Testis (tissue), 3 donors: ENCODE measurements around the gene CHST9. TPM values are rescaled to one million over a fixed set of nuclear protein-coding genes. Genes with fewer than 3 reads are reported as not detected.
A peak's percentile ranks its signal among the peaks of the same experiment; 100 is the strongest.

Source experiments
- DNase-seq: peaks from one replicate; pipeline ENCODE4 v3.0.0-alpha.2; 2019
- H3K27ac ChIP-seq, 2 donors: fragments of 200-600 bp; sonication (generic); one replicate each; pipeline ENCODE4 v1.5.1; 2019
- H3K27me3 ChIP-seq: fragments of 200-600 bp; sonication (generic); one replicate; pipeline ENCODE4 v1.5.1; 2019
- H3K36me3 ChIP-seq: fragments of 200-600 bp; sonication (generic); one replicate; pipeline ENCODE4 v1.5.1; 2017; ENCODE audit warnings: low read depth; ENCODE audit errors: missing control alignments
- H3K4me1 ChIP-seq: fragments of 200-600 bp; sonication (generic); one replicate; pipeline ENCODE4 v1.5.1; 2019
- H3K4me3 ChIP-seq, 2 donors: fragments of 200-600 bp; sonication (generic); one replicate each; pipeline ENCODE4 v1.5.1; 2017 to 2019
- H3K9me3 ChIP-seq: fragments of 200-600 bp; sonication (generic); one replicate; pipeline ENCODE4 v1.5.1; 2017
- POLR2A ChIP-seq: fragments of 450-650 bp; IDR thresholded peaks from one replicate; pipeline ENCODE4 v1.6.1; 2017; ENCODE audit warnings: antibody characterized with exemption, mild to moderate bottlenecking, moderate library complexity
- WGBS, 2 donors: methylation state at CpG; one replicate each; pipeline ENCODE4 v1.1.5; 2018; 5-methylcytosine and 5-hydroxymethylcytosine counted together
- intact Hi-C: fragments of 100-400 bp; cut with DNase I; formaldehyde crosslinking; loops from one replicate; pipeline ENCODE4 v1.15.1; 2023; ENCODE audit warnings: low total_unique reads
- polyA plus RNA-seq: library from polyadenylated mRNA; stranded (reverse); fragments of 350-450 nt; fragmentation: Illumina TruSeq; extraction: RNeasy Lipid Tissue Mini Kit (QIAGEN cat#74804); gene quantifications from one replicate; pipeline ENCODE4 v1.2.3, GENCODE V29; 2014; ENCODE audit warnings: low read depth, low replicate concordance; ENCODE audit not compliant: insufficient read depth
- total RNA-seq, 2 donors: library from RNA; depleted of rRNA; stranded (reverse); fragments of >200 nt; gene quantifications; one replicate each; pipeline ENCODE4 v1.2.3, GENCODE V29; 2016
- TF ChIP-seq, protein P1 (sequence below), 3 experiments: fragments of 450-650 bp in 2 of 3; fragments of 200-600 bp in 1 of 3; sonication (generic) in 1 of 3; IDR thresholded peaks; one replicate each; pipeline ENCODE4 v1.5.1; 2016 to 2019; ENCODE audit warnings: antibody characterized with exemption in 3 of 3, mild to moderate bottlenecking in 2 of 3, moderate library complexity in 1 of 3

The CHST9 gene
- total and polyA plus RNA-seq, 3 donors from 2014 or later = 9.6 to 25.5 (median 20.9) TPM

DNA sequence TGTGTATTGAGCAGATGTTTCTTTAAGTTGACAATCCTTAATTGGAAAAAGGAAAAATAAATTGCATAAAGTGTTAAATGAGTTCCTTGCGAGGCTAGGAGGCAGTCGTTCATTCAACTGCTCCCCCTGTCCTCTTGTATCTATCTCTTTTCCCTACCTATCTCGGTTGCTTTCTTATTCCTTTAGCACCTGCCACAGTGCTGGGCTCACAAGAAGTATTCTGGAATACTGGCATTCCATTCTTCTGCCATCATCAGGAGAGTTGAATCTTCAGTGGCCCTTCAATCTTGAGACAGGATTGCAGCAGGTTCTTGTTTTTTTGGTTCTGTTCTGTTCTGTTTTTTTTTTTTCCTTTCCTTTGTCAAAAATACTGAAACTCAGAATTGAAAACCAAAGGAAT lies 176.5 kb downstream of the CHST9 start:
- no peak overlapping the region for H3K27ac ChIP-seq
- H3K36me3 ChIP-seq = no peaks in the 10 kb centered on the region
- intact Hi-C loops = no loop called here
- H3K27me3 ChIP-seq = no peaks in the 10 kb centered on the region
- H3K4me1 ChIP-seq = peaks cover 7% of the 10 kb centered on the region
- H3K9me3 ChIP-seq = no peaks in the 10 kb centered on the region
- TF ChIP-seq POLR2A = no peak
- TF ChIP-seq, protein P1, sequence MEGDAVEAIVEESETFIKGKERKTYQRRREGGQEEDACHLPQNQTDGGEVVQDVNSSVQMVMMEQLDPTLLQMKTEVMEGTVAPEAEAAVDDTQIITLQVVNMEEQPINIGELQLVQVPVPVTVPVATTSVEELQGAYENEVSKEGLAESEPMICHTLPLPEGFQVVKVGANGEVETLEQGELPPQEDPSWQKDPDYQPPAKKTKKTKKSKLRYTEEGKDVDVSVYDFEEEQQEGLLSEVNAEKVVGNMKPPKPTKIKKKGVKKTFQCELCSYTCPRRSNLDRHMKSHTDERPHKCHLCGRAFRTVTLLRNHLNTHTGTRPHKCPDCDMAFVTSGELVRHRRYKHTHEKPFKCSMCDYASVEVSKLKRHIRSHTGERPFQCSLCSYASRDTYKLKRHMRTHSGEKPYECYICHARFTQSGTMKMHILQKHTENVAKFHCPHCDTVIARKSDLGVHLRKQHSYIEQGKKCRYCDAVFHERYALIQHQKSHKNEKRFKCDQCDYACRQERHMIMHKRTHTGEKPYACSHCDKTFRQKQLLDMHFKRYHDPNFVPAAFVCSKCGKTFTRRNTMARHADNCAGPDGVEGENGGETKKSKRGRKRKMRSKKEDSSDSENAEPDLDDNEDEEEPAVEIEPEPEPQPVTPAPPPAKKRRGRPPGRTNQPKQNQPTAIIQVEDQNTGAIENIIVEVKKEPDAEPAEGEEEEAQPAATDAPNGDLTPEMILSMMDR (IDR thresholded peaks at IDR 0.05) = no peak
- 61 to 62% methylated on average over 3 of the region's 3 CpGs for WGBS, 2 donors
- no peak overlapping the region for H3K4me3 ChIP-seq
- no peak for DNase-seq

DNA sequence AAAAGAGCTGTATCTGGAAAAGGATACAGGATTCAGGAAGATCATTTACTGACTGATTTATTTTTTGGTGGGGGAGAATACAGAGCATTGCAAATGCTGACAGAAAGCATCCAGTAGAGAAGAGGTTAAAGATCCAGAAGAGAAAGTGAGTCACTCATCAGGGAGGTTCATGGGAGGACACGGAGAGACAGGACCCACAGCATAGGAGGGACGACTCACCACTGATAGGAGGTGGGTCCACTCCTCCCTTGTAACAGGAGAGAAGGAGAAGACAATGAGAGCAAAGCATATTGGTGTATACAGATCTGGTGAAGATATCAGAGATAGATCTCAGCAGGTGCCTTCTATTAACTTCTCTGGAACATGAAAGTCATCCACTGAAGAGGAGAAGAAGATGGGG lies 177.2 kb downstream of the CHST9 start:
- no peaks in the 10 kb centered on the region for H3K27me3 ChIP-seq
- no peak overlapping the region for H3K4me3 ChIP-seq
- H3K36me3 ChIP-seq = no peaks in the 10 kb centered on the region
- TF ChIP-seq, protein P1 (IDR thresholded peaks at IDR 0.05) = no peak
- TF ChIP-seq POLR2A = no peak
- H3K4me1 ChIP-seq = peaks cover 7% of the 10 kb centered on the region
- no peak overlapping the region for H3K27ac ChIP-seq
- no peak for DNase-seq
- WGBS, 2 donors = 23 to 25% methylated on average over 2 of the region's 2 CpGs
- intact Hi-C loops = no loop called here
- no peaks in the 10 kb centered on the region for H3K9me3 ChIP-seq

DNA sequence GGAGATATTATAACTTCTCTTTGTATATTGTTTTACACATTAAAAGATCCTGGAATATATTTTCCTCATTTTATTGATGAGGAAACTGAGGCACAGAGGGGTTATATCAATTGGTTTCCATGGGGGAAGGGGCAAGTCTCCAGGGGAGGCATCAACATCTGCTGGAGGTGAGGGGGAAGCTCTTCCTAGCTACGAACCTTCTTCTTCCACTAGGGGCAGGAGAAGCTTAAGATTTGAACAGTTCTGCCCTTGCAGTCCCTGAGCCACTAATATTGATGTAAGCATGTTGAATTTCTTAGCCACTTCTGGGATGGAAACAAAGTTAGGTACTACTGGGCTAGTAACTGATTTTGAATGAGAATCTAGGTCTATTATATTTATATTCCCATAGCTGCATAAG lies 179.5 kb downstream of the CHST9 start:
- WGBS, 2 donors = 30 to 36% methylated on average over 1 of the region's 1 CpG
- Histone ChIP-seq H3K27ac (no peak overlapping the region), H3K4me3 (no peak overlapping the region), H3K27me3 (no peaks in the 10 kb centered on the region), H3K36me3 (no peaks in the 10 kb centered on the region), H3K4me1 (peaks cover 7% of the 10 kb centered on the region), H3K9me3 (no peaks in the 10 kb centered on the region)
- intact Hi-C loops = no loop called here
- DNase-seq = no peak
- TF ChIP-seq, protein P1 (IDR thresholded peaks at IDR 0.05) = peak in 1 of 3 experiments; percentile 27
- TF ChIP-seq POLR2A = no peak

DNA sequence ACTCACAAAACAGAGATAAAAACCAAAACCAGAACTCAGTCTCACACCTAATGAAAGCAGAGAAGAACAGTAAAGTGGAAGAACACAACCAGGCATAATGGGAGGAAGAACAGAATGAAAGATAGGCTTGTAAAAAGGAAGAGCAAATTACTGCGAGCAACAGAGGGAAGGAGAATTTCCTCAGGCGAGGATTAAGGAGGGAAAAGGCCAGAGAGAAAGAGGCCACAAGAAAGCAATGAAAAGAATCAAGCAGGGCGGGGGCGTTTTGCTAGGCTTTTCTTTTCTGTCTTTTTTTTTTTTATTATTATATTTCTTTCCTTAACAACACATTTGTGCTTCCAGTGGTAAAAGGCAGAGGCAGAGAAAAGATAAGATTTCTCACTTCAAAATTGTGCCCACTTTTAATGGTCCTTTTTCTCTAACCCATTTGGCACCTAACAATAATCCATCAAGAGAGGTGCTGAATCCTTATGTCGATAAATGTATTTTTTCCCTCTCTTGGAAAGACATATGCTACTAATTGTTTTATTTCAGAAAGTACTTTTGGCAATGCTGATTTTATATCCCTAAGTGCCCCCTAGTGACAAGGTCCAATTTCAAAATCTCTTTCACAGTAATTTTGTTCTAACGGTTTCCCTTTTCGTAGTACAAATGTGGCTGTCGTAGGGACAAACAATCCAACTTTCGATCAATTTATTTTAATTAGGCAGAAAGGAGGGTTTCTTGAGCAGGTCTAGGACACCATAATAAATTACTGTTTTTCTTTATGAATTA lies 180.9 kb downstream of the CHST9 start:
- no peak for TF ChIP-seq POLR2A
- TF ChIP-seq, protein P1 (IDR thresholded peaks at IDR 0.05) = peak in 2 of 3 experiments; percentile 27
- intact Hi-C loops = no loop called here
- Histone ChIP-seq H3K4me3 (no peak overlapping the region), H3K9me3 (no peaks in the 10 kb centered on the region), H3K27me3 (no peaks in the 10 kb centered on the region), H3K4me1 (peaks cover 7% of the 10 kb centered on the region), H3K36me3 (no peaks in the 10 kb centered on the region), H3K27ac (no peak overlapping the region)
- DNase-seq = no peak
- 60 to 61% methylated on average over 9 of the region's 9 CpGs for WGBS, 2 donors

DNA sequence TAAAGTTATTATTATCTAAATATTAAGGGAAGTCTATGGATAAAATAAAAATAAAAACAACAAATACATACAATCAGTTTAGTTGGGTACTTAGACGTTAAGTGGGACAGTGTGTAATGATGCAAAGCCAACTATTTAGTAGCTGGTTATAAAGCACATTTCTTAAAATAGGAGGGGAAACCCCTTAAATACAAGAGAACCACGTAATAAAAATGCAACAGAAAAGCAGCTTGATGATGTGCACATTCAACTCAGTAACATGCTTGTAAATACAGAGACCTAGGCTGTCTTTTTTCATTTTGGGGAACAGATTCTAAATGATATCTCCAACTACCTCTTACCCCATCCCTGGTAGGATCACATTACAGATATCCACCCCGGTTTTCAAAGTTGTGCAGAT lies 185.3 kb downstream of the CHST9 start:
- Histone ChIP-seq H3K9me3 (no peaks in the 10 kb centered on the region), H3K27ac (no peak overlapping the region), H3K4me3 (no peak overlapping the region), H3K36me3 (no peaks in the 10 kb centered on the region), H3K27me3 (no peaks in the 10 kb centered on the region), H3K4me1 (no peaks in the 10 kb centered on the region)
- TF ChIP-seq POLR2A = no peak
- TF ChIP-seq, protein P1 (IDR thresholded peaks at IDR 0.05) = no peak
- DNase-seq = no peak
- 35 to 49% methylated on average over 3 of the region's 3 CpGs for WGBS, 2 donors
- intact Hi-C loops = no loop called here
